NCI-H1417 (cell line): Measurements from ENCODE around the gene PSMA6.

Experiments
- DNase-seq, 3 experiments: peaks; one replicate each; lab custom pipeline; 2025; lab: John Stamatoyannopoulos, UW

PSMA6 gene

DNA sequence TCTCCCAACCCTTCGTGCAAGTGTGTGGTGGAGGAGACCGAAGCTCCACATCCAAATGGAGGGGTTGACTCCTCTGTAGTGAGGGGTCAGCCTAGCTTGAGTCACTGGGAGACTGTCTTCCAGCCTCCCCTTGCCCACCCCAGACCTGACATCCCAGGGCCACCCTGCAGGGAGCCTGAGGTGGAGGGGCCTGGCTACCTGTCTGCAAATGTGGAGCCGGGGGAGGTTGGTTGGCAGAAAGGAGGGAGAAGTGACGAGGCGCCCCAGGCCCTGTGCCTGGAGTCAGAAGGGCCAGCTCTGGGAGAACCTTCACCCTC is 74.8 kb downstream of the PSMA6 start:
- no peak for DNase-seq
